Activated CD8-positive, alpha-beta memory T cell treated with anti-CD3 and anti-CD28 coated beads, Interleukin-2, amount 50 U/mL, for 4 hours (primary cell): ENCODE measurements around the gene PIK3CG.
"Not testable (repeated sequence)": the region's sequence is repeated elsewhere in the genome, so short reads cannot be mapped to it uniquely, and the experiment has no call there.

Experiments used
- DNase-seq: peaks from one replicate; pipeline ENCODE4 v3.0.0-alpha.2; 2020

PIK3CG gene

DNA sequence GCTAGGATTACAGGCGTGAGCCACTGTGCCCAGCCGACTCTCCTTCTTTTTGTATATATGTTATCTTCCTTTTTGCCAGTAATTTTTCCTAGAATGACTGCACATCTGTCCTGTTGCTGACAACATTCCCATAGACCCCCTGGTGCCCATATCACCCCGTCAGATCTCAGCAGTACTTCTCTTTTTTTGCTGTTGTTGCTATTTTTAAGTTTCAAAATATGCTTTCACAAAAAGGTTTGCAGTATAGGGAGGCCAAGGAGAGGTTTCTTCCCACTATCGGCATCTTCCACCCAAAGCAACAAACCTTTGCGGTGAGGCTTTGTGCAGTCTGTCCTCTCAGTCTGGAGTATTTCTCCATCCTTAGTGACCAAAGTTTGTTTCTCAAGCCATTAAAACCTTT lies 23.1 kb downstream of the PIK3CG start:
- DNase-seq: no peak

DNA sequence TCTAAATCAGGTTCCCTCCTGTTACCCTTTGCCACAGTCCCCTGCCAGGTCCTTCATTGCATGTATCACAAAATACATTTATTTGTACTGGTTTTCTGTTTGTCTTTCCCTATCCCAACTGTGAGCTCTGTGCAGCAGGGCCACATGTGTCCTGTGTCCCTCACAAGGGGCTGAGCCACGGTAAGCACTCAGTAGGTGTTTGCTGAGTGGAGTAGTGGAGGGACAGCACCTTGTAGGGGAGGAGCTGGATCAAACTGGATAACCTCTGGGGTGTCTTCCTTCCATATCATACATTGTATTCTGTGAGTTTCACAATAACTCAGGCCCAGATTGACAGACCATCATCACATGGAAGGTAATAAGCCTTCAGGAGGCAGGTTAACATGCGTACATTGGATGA lies 25.9 kb downstream of the PIK3CG start:
- no peak for DNase-seq

DNA sequence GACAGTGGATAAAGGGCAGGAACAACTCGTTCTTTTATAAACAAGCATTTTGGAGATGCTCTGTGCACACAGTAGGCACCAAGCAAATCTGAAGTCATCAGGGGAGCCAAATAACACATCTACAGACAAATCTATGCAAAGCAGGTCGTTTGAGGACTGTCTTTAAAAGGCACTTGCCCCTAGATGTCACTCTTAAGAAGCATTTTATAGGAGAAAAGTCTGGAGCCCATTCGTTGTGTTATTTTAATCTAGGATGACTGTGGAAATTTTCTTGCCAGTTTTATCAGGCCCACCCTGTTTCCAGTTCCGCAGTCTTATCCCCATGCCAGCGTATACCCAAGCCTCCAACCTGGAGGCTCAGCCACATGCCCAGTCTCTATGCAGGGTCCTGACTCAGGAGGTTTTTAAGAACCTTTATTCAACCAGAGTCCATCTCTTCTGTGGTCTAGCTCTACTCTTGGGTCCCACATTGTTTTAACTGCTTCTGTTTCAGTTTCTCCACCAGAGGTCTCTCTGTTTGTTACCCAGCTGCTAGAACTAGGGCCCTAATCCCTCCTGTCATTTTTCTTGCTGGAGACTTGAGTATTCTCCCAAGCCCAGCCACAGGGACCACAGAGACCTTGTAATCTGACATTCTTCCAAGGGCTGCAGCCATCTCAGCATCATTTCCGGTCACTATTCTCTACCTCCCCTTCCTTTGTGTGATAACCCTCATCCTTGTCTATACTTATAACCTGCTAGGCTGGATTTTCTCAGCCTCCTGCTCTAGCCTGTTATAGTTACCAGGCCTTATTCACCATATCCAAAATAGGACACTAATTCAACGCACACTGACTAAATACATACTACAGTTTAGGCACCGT lies 26.7 kb downstream of the PIK3CG start:
- no peak for DNase-seq

DNA sequence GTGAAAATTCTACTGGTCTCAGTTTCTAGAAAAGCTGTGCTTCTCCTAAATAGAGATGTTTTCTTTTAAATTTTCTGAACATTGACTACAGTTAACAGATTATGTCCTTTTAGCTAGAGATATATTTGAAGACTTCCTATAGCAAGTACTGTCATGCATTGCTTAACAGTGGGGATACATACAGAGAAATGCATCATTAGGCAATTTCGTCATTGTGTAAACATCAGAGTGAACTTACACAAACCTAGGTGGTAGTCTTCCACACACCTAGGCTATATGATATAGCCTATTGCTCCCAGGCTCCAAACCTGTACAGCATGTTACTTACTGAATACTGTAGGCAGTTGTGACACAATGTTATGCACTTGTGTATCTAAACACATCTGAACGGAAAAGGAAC lies 28.5 kb downstream of the PIK3CG start:
- DNase-seq: no peak

DNA sequence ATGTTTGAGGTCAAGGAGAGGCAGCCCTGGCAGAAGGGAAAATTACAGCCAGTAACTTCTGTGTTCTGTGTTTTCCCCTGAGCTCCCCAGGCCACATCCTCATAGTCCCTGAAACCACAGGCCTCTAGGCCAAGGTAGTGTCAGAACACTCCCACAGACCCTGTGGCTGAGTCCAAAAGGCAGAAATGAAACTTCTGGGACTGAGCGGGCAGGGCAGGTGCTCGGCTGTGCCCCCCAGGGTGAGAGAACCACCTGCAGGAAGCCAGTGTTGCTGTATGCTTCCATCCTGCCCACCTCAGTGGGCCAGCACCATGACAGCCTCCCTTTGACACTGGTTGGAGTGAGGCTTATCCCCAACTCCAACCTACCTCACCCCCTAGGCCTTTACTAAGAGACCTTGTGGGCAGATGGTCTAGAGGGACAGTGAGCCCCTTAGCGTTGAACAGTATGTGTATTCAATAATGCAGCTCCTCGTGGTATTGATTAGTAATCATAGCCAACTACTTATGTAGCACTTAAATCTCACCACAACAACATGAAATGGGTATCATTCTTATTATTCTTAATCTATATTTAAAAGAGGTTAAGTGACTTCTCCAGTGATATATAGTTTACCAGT lies 30.3 kb downstream of the PIK3CG start:
- no peak for DNase-seq

DNA sequence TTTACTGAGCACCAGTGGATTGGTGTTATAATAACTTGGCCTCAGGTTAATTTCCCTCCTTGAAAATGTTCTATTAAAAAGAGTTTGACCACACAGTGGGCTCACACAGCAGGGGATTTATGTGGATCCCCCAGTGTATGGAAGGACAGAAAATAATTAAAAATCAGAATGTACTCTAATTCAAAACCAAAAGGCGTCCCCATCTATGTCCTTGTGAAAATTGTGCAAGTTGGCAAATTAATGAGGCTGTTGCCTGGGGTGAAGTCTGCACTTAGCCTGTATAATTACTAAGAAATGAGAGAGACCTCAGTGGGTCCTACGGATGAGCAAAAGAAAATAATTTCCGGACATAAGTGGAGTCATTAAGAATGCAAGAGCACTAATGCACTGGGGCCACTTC lies 31.1 kb downstream of the PIK3CG start:
- no peak for DNase-seq

DNA sequence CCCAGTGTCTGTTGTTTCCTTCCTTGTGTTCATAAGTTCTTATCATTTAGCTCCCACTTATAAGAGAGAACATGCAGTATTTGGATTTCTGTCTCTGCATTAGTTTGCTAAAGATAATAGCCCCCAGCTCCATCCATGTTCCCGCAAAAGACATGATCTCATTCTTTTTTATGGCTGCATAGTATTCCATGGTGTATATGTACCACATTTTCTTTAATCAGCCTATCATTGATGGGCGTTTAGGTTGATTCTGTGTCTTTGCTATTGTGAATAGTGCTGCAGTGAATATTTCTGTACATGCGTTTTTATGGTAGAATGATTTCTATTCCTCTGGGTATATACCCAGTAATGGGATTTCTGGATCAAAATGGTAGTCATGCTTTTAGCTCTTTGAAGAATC lies 32.5 kb downstream of the PIK3CG start:
- not testable (repeated sequence) for DNase-seq

DNA sequence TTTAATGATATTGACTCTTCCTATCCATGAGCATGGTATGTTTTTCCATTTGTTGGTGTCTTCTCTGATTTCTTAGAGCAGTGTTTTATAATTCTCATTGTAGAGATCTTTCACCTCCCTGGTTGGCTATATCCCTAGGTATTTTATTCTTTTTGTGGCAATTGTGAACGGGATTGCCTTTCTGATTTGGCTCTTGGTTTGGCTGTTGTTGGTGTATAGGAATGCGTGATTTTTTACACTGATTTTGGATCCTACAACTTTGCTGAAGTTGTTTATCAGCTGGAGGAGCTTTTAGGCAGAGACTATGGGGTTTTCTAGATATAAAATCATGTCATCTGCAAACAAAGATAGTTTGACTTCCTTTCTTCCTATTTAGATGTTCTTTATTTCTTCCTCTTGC lies 33.9 kb downstream of the PIK3CG start:
- not testable (repeated sequence) for DNase-seq

DNA sequence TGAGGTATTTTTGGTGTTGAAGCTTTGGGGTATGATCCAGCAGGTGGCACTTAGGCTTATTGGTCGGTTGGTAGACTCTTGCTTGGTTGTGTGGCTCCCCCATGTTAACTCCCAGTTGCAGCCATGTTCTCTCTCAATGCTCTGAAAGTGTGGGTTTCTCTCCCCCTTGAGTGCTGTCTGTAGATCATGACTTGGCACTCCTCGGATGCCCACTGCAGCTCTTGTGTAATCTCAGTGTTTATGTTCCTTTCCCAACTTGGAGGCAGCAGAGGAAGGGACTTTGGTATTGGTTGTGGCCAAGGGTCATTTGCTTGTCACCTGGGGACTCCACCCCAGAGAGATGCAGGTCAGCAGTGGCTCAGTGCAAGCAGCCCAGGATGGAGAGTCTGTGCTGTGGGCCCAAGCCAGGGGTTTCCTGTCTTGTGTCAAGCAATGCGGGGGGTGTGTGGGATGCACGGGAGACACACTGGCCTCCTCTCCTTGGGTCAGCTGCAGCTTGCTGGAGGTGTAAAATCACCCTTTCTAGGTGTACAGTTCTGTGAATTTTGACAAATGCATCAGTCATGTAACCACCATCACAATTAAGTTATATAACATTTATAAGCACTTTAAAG lies 36.9 kb downstream of the PIK3CG start:
- no peak for DNase-seq

DNA sequence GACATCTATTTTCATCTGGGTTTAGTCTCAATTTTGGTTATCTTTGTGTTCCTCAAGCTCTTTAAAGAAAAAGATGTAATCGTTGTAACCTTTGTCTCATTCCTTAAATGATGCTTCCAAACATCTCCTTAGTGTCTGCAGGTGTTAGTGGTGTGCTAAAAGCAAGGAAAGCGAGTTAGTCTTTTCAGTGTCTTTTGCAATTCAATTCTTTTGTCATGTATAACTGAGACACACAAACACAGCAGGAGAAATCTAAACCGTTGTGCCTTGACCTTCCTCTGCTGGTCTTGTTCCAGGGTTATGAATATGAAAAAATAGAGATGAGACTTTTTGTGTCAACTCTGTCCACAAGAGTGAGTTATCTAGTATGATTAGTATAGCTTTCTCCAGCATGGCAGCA lies 40.7 kb downstream of the PIK3CG start:
- DNase-seq: no peak

DNA sequence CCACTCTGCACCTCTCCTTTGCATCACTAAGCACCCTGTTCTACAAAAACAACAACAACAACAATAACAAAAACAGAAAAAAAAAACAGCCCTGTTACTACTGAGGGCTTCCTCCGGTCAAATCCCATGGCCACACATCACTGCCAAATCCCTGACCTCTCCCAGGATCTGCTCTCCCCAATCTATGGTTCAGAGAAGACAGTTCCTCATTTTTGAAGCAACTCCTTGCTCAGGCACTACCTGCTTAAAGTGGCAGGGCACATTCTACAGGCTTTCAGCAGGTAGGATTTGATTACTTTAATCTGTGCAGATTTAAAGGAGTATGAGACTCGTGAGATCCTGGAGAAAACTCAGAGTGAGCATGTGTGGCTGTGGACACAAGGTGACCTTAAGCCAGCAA lies 46.9 kb downstream of the PIK3CG start:
- no peak for DNase-seq

DNA sequence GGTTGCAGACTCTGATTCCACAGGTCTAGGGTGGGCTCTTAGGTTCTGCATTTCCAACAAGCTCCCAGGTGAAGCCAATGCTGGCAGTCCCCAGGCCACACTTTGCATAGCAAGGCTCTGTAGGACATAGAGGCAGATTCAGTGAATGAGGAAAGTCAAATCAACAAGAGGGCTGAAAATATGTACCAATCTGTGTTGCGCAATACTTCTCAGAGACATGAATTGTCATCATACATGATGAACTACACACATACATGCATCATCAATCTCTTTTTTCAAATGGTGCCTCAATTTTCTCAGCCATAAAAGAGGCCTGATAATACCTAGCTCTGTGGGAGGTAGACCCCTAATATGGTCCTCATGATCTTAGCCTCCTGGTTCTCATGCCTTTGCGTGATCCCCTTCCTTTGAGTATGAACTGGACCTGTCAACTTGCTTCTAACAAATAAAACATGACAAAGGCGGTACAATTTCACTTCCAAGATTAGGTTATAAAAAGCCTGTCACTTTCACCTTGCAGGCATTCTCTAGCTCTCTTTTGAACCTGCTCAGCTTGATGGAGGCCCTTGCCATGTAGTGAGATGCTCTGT lies 49.0 kb downstream of the PIK3CG start:
- DNase-seq: no peak

DNA sequence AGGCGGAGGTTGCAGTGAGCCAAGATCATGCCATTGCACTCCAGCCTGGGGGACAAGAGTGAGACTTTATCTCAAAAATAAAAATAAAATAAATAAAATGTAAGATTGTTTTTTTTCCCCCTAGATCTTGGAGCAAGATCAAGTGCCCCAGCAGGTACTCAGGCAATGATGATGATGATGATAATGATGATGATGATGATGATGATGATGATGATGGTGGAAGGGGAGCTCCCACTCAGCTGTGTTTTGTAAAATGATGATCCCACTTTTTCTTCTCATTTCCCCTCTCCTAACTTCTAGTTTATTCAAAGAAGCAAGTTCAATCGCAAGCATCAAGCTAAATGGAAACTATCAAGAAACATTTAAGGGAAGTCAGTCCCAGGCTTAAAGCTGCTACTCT lies 50.3 kb downstream of the PIK3CG start:
- DNase-seq: no peak

DNA sequence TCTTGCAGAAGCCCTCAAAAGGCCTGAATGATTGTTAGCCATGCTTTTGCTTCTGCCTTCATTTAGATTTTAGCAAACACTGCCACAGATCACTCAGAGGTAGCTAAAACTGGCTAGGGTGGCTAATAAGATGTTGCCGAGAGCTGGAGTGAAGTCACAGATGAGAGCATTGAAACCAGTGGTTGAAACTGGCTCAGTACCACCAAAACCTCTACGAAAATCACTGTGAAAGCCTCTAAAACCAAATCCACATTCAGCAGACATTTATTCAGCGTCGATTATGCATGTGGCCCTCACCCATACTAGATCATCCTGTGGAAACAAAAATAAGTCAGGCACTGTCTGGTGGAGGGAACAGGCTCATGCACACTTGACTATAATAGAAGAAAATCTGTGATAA lies 50.8 kb downstream of the PIK3CG start:
- DNase-seq: no peak

DNA sequence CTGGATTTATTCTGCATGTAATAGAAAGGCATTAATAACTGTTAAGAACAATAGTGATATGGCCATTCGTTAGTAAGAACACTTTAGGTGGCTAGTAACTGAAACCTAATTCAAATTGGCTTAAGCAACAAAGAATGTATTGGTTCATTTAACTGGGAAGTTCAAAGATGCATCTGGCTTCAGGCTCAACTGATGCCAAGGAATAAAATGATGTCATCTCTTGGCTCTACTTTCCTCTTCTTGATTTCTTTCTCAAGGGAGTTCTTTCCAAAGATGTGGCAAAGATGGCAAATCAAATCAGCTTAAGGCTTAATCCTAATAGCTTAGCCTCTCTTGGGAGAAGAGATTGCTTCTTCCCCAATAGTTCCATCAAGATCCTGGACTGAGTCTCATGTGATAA lies 51.6 kb downstream of the PIK3CG start:
- DNase-seq: no peak

DNA sequence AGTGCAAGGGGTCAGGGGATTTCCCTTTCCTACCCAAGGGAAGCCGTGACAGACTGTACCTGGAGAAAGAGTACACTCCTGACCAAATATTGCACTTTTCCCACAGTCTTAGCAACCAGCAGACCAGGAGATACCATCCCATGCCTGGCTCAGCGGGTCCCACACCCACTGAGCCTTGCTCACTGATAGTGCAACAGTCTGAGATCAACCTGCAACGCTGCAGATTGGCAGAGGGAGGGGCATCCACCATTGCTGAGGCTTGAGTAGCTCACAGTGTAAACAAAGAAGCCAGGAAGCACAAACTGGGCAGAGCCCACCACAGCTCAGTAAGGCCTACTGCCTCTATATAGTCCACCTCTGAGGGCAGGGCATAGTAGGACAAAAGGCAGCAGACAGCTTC lies 53.9 kb downstream of the PIK3CG start:
- DNase-seq: no peak

DNA sequence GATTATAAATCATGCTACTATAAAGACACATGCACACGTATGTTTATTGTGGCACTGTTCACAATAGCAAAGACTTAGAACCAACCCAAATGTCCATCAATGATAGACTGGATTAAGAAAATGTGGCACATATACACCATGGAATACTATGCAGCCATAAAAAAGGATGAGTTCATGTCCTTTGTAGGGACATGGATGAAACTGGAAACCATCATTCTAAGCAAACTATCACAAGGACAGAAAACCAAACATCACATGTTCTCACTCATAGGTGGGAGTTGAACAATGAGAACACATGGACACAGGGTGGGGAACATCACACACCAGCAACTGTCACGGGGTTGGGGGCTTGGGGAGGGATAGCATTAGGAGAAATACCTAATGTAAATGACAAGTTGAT lies 59.4 kb downstream of the PIK3CG start:
- DNase-seq: not testable (repeated sequence)

DNA sequence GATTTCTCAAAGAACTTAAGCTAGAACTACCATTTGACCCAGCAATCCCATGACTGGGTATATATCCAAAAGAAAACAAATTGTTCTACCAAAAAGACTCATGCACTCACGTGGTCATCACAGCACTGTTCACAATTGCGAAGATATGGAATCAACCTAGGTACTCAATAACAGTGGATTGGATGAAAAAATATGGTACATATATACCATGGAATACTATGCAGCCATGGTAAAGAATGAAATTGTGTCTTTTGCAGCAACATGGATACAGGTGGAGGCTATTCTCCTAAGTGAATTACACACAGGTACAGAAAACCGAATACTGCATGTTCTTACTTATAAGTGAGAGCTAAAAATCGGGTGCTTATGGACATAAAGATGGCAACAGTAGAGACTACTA lies 61.8 kb downstream of the PIK3CG start:
- DNase-seq: no peak

DNA sequence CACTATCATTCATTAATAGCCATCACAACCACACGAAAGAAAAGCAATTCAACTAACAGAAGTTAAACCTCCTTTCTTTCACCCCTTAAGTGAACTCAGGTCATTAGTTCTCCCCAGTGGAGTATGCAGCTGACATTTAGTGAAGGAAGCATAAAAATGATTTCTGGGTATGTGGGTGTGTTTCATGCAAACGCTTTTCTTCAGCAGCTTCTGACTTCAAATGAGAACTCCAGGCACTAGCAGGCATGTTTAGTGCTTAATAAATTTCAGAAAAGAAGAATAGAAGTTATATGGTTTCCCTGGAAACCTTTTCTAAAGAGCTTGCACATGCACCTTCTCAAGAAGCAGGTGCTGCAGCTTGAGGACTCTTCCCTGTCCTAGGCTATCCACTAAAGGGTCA lies 62.5 kb downstream of the PIK3CG start:
- no peak for DNase-seq

DNA sequence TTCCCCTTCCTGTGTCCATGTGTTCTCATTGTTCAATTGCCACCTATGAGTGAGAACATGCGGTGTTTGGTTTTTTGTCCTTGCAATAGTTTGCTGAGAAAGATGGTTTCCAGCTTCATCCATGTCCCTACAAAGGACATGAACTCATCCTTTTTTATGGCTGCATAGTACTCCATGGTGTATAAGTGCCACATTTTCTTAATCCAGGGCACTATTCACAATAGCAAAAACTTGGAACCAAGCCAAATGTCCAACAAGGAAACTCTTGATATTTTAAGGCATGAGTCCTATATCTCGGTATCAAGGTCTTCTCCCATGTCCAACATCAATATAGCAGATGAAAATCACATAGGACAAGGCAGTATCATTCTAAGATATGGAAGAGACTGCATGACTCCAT lies 64.5 kb downstream of the PIK3CG start:
- not testable (repeated sequence) for DNase-seq

DNA sequence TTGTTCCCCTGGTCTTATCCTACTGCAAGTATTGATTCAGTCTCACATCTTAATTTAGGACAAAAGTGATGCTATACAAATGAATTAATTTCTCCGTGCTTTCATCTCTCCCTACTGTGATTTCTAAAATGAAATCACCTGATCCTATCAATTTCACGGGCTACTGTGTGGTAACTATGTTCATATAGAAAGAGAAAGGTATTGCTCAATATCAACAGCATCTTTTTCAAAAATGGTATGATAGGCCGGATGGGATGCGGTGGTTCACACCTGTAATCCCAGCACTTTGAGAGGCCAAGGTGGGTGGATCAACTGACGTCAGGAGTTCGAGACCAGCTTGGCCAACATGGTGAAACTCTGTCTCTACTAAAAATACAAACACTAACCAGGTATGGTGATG lies 71.2 kb downstream of the PIK3CG start:
- no peak for DNase-seq

DNA sequence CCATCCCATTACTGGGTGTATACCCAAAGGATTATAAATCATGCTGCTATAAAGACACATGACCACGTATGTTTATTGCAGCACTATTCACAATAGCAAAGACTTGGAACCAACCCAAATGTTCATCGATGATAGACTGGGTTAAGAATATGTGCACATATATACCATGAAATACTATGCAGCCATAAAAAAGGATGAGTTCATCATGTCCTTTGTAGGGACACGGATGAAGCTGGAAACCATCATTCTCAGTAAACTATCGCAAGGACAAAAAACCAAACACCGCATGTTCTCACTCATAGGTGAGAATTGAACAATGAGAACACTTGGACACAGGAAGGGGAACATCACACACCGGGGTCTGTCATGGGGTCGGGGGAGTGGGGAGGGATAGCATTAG lies 73.0 kb downstream of the PIK3CG start:
- not testable (repeated sequence) for DNase-seq

DNA sequence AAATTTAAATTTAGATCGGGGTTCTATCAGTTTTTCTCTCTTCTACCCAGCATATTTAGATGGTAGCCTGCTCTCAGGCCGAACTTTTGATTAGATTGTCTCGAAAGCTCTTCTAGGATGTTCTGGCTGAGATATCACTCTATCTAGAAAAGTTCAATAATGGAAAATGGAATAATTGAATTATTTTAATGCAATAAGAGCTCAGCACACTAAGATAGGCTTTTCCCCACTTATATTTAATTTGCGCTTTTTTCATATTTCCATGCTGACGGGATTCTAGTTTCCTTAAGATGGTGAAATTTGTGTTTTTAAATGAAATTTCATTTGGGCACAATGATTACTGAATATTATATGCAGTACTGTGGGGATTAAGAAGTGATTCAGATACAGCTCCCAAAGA lies 73.7 kb downstream of the PIK3CG start:
- DNase-seq: no peak
